IMR-90 (cell line): ENCODE data around the gene KANK3. TPM values are rescaled to one million over a fixed set of nuclear protein-coding genes. Genes with fewer than 3 reads are reported as not detected.
"Not testable (repeated sequence)": the region's sequence is repeated elsewhere in the genome, so short reads cannot be mapped to it uniquely, and the experiment has no call there.

ENCODE experiments used
- ATAC-seq: fragments of 200-7000 bp; cut with Tn5 transposase; 2 replicates; pipeline ENCODE4 v1.9.1; 2020; ENCODE audit warnings: low read depth, mild to moderate bottlenecking, moderate library complexity
- BruUV-seq: library from RNA; stranded (reverse); fragments of 400-500 nt; replicated peaks from 2 replicates; lab custom pipeline; 2021; lab: Mats Ljungman, UMichigan
- CTCF ChIA-PET: fragments of 300-600 bp; formaldehyde crosslinking; extraction: SDS; loops from one replicate; lab custom pipeline; 2021; ENCODE audit warnings: antibody characterized with exemption; lab: Yijun Ruan, JAX
- POLR2A ChIA-PET: fragments of 300-600 bp; sonication (Branson Sonifier 250); formaldehyde crosslinking; loops from one replicate; lab custom pipeline; 2022; ENCODE audit warnings: antibody characterized with exemption; ENCODE audit not compliant: unreplicated experiment; lab: Charles Lee
- DNase-seq: peaks from one replicate; pipeline ENCODE4 v3.0.0; 2013
- H2AFZ ChIP-seq: replicated peaks from 2 replicates; pipeline ENCODE3; 2013; ENCODE audit warnings: low read length, mild to moderate bottlenecking; ENCODE audit not compliant: poor library complexity
- H2AK5ac ChIP-seq: 2 replicates; pipeline ENCODE4 v1.6.1; 2013; ENCODE audit warnings: low read depth, low read length, inconsistent platforms
- H2AK9ac ChIP-seq: replicated peaks from 2 replicates; pipeline ENCODE3; 2013; ENCODE audit warnings: mild to moderate bottlenecking, low read depth, low read length, moderate library complexity; ENCODE audit not compliant: poor library complexity
- H2BK120ac ChIP-seq: 2 replicates; pipeline ENCODE4 v1.6.1; 2013; ENCODE audit warnings: low read depth, low read length, inconsistent platforms
- H2BK15ac ChIP-seq: 3 replicates; pipeline ENCODE4 v1.6.1; 2013; ENCODE audit warnings: low read depth, low read length, inconsistent platforms
- H2BK20ac ChIP-seq: 2 replicates; pipeline ENCODE4 v1.6.1; 2013; ENCODE audit warnings: low read depth, mild to moderate bottlenecking, inconsistent platforms, low read length, moderate library complexity
- H2BK5ac ChIP-seq: 2 replicates; pipeline ENCODE4 v1.6.1; 2013; ENCODE audit warnings: mild to moderate bottlenecking, low read depth, low read length, inconsistent platforms; ENCODE audit not compliant: poor library complexity, severe bottlenecking
- H3K14ac ChIP-seq: replicated peaks from 2 replicates; pipeline ENCODE4 v1.6.1; 2013; ENCODE audit warnings: low read depth, low read length, inconsistent platforms
- H3K18ac ChIP-seq: 2 replicates; pipeline ENCODE4 v1.6.1; 2013; ENCODE audit warnings: low read depth, low read length, control low read depth
- H3K23ac ChIP-seq: 2 replicates; pipeline ENCODE4 v1.6.1; 2013; ENCODE audit warnings: low read depth, low read length, inconsistent platforms
- H3K27ac ChIP-seq: 2 replicates; pipeline ENCODE4 v1.5.1; 2013; ENCODE audit warnings: mild to moderate bottlenecking, control low read depth, low read length; ENCODE audit not compliant: insufficient read depth
- H3K27me3 ChIP-seq: 2 replicates; pipeline ENCODE4 v1.6.1; 2013; ENCODE audit warnings: low read length; ENCODE audit not compliant: control insufficient read depth, insufficient read depth
- H3K36me3 ChIP-seq: 2 replicates; pipeline ENCODE4 v1.6.1; 2013; ENCODE audit warnings: low read length, mixed read lengths; ENCODE audit not compliant: control insufficient read depth, insufficient read depth
- H3K4ac ChIP-seq: 2 replicates; pipeline ENCODE4 v1.6.1; 2013; ENCODE audit warnings: low read depth, low read length, inconsistent platforms
- H3K4me1 ChIP-seq: 2 replicates; pipeline ENCODE4 v1.6.1; 2013; ENCODE audit warnings: low read length, mixed read lengths; ENCODE audit not compliant: control insufficient read depth, insufficient read depth
- H3K4me2 ChIP-seq: 2 replicates; pipeline ENCODE4 v1.6.1; 2013; ENCODE audit warnings: low read depth, mild to moderate bottlenecking, control low read depth, low read length, moderate library complexity
- H3K4me3 ChIP-seq: 2 replicates; pipeline ENCODE4 v1.5.1; 2013; ENCODE audit warnings: low read depth, mild to moderate bottlenecking, control low read depth, low read length, moderate library complexity; ENCODE audit not compliant: insufficient read depth
- H3K56ac ChIP-seq: 2 replicates; pipeline ENCODE4 v1.6.1; 2013; ENCODE audit warnings: low read length, inconsistent platforms; ENCODE audit not compliant: insufficient read depth; ENCODE audit errors: extremely low read depth
- H3K79me1 ChIP-seq, 2 experiments: 2 replicates each; pipeline ENCODE4 v1.6.1; 2013; ENCODE audit warnings: low read length in 2 of 2, inconsistent platforms in 1 of 2, low read depth in 1 of 2
- H3K9ac ChIP-seq: 2 replicates; pipeline ENCODE4 v1.6.1; 2013; ENCODE audit warnings: low read depth, low read length, control low read depth
- H3K9me1 ChIP-seq: 2 replicates; pipeline ENCODE4 v1.6.1; 2013; ENCODE audit warnings: low read length, inconsistent platforms; ENCODE audit not compliant: insufficient read depth
- H3K9me3 ChIP-seq: 2 replicates; pipeline ENCODE4 v1.6.1; 2013; ENCODE audit warnings: low read length; ENCODE audit not compliant: control insufficient read depth, insufficient read depth
- H4K20me1 ChIP-seq: 2 replicates; pipeline ENCODE4 v1.6.1; 2013; ENCODE audit warnings: low read length, inconsistent platforms; ENCODE audit not compliant: insufficient read depth
- H4K5ac ChIP-seq: 2 replicates; pipeline ENCODE4 v1.6.1; 2013; ENCODE audit warnings: mild to moderate bottlenecking, low read depth, low read length, control low read depth
- H4K8ac ChIP-seq, 2 experiments: 2 replicates each; pipeline ENCODE4 v1.6.1; 2013; ENCODE audit warnings: low read depth in 2 of 2, low read length in 2 of 2, control low read depth in 1 of 2, inconsistent platforms in 1 of 2
- H4K91ac ChIP-seq: 2 replicates; pipeline ENCODE4 v1.6.1; 2013; ENCODE audit warnings: low read depth, low read length, inconsistent platforms; ENCODE audit not compliant: insufficient read depth
- BHLHE40 ChIP-seq: fragments of 150-350 bp; IDR thresholded peaks from 2 replicates; pipeline ENCODE4 v1.6.1; 2016; ENCODE audit warnings: mild to moderate bottlenecking, low read depth, low read length
- FOS ChIP-seq: fragments of 150-350 bp; IDR thresholded peaks from 2 replicates; pipeline ENCODE4 v1.6.1; 2016; ENCODE audit warnings: low read depth, low read length
- MAZ ChIP-seq: IDR thresholded peaks from 2 replicates; pipeline ENCODE4 v1.6.1; 2012; ENCODE audit warnings: low read depth, mild to moderate bottlenecking, low read length, improper control_type of control experiment, moderate library complexity, borderline replicate concordance
- NFE2L2 ChIP-seq: fragments of 150-350 bp; IDR thresholded peaks from 2 replicates; pipeline ENCODE4 v1.6.1; 2016; ENCODE audit warnings: low read depth, mild to moderate bottlenecking, low read length
- POLR2A ChIP-seq: IDR thresholded peaks from 2 replicates; pipeline ENCODE4 v1.6.1; 2012; ENCODE audit warnings: mild to moderate bottlenecking, low read depth, low read length
- RAD21 ChIP-seq: IDR thresholded peaks from 2 replicates; pipeline ENCODE4 v1.6.1; 2012; ENCODE audit warnings: low read length, improper control_type of control experiment
- RFX5 ChIP-seq: IDR thresholded peaks from 2 replicates; pipeline ENCODE4 v1.8.0; 2012; ENCODE audit warnings: low read depth, mild to moderate bottlenecking, low read length, moderate library complexity
- WGBS, 2 experiments: methylation state at CpG; one replicate each; pipeline versions ENCODE4 v1.1.5 to v1.1.7; 2013; ENCODE audit warnings: missing lambda C conversion rate in 2 of 2; ENCODE audit not compliant: insufficient read length in 1 of 2; ENCODE audit errors: extremely low coverage in 2 of 2; 5-methylcytosine and 5-hydroxymethylcytosine counted together
- dilution Hi-C: fragments of 300-500 bp; cut with HindIII; formaldehyde crosslinking; loops from one replicate; pipeline ENCODE4 v1.14.3; 2018; ENCODE audit warnings: low sequenced_read_pairs; ENCODE audit not compliant: unreplicated experiment
- in situ Hi-C: fragments of 300-500 bp; cut with MboI; formaldehyde crosslinking; loops from 3 replicates; pipeline ENCODE4 v1.14.3; 2019; ENCODE audit warnings: low sequenced_read_pairs, inconsistent platforms, mixed read lengths
- intact Hi-C: fragments of 100-400 bp; cut with micrococcal nuclease; formaldehyde crosslinking; loops from 2 replicates; pipeline ENCODE4 v1.10.0; 2022
- polyA plus RNA-seq, 3 experiments: library from polyadenylated mRNA; depleted of rRNA; stranded (reverse); fragments of >200 nt; gene quantifications; 2 replicates each; pipeline ENCODE4 v1.2.3, GENCODE V29; 2012; ENCODE audit warnings: low replicate concordance in 1 of 3
- total RNA-seq: library from RNA; depleted of rRNA; stranded (reverse); fragments of >200 nt; gene quantifications from 2 replicates; pipeline ENCODE4 v1.2.3, GENCODE V29; 2012

Gene KANK3
- total and polyA plus RNA-seq, 2 of the 4 experiments (the other 2 are of a cell fraction), result 0.07 TPM; not detected in 1

DNA sequence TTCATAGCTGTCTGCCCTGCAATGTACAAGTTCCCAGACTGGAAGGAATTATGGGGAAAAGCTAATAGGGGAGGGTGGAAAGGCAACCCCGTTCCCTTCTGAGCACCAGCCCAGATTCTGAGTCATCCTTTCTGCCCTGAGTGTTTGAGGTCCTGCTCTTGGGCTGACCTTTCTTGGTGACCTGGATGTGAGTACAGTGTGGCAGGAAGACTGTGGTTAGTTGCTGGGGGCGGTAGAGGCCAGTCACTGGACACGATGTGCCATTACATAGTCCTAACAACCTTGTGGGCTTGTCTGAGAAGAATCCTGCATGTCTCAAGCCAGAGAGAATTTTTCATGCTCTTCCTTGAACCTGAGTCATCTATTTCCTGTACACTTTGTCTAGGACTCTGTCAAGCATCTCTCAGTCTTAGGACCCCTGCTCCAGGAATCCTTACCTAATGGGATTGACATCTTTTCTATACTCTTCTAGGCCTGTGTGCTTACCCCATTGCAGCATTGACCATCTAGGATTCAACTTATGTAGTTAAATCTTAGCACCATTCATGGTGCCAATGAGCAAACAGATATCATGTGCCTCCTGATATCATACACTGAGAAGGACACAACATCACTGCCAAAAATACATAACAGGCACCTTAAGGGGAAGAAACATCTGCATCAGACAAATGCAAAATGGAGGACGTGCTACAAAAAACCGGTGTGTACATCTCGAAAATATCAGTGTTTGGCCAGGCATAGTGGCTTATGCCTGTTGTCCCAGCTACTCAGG lies 12.8 kb upstream of the KANK3 start:
- peak overlapping the region; percentile 6; the same call in 1 of the 2 replicates for H4K91ac ChIP-seq
- peak overlapping the region; percentile 46; the same call in 2 of the 3 replicates for H2BK15ac ChIP-seq
- ATAC-seq (peak; percentile 90), DNase-seq (peak; percentile 98)
- H2BK5ac ChIP-seq, result peak overlapping the region; percentile 56
- POLR2A ChIA-PET, result no interaction called here
- no peak overlapping the region for H2AK9ac ChIP-seq
- no peak overlapping the region for H4K5ac ChIP-seq
- intact Hi-C loops, result loop anchor here (2.0 kb wide), 2 partner anchors 113 to 223 kb away; no protein-coding TSS in a partner anchor
- peaks cover 6% of the 10 kb centered on the region; the same call in 1 of the 2 replicates for H4K20me1 ChIP-seq
- no TSS peak for BruUV-seq
- no peak overlapping the region for H3K4me3 ChIP-seq
- peak overlapping the region; percentile 3; the same call in 1 of the 2 replicates for H3K56ac ChIP-seq
- TF ChIP-seq RFX5 (no peak), BHLHE40 (peak; percentile 69), MAZ (peak; percentile 57; the same call in 1 of the 2 replicates), FOS (peak; percentile 93), NFE2L2 (0 out of 2 replicates have a peak, but pooled peaks have one; percentile 22), POLR2A (no peak), RAD21 (peak; percentile 18)
- peak overlapping the region; percentile 36; the same call in 1 of the 2 replicates for H3K4ac ChIP-seq
- H3K23ac ChIP-seq, result no peak overlapping the region
- no peaks in the 10 kb centered on the region for H3K27me3 ChIP-seq
- H3K79me1 ChIP-seq, result no peaks in the 10 kb centered on the region; a peak in 1 of 4 replicates
- peak overlapping the region; percentile 50; the same call in 1 of the 2 replicates for H2BK120ac ChIP-seq
- H2AFZ ChIP-seq, result peak overlapping the region; percentile 79
- 60% methylated on average over 3 of the region's 6 CpGs; no CpG with 5 or more reads in 1 of the 2 experiments for WGBS, 2 experiments
- no peak overlapping the region for H3K9ac ChIP-seq
- peak overlapping the region; percentile 78 for H2AK5ac ChIP-seq
- no peaks in the 10 kb centered on the region for H3K36me3 ChIP-seq
- peak overlapping the region; percentile 10; the same call in 1 of the 2 replicates for H3K14ac ChIP-seq
- in situ Hi-C loops, result loop anchor here (5.0 kb wide), 1 partner anchor 41 kb away; no protein-coding TSS in a partner anchor
- H3K27ac ChIP-seq, result no peak overlapping the region; the same call in 1 of the 2 replicates
- CTCF ChIA-PET, result interaction anchor here (0.6 to 1.2 kb wide), 3 partner anchors 8 to 335 kb away, joined by 3 to 4 read pairs (median 3); partner anchors contain the start of gene ANGPTL4
- peak overlapping the region; percentile 86 for H2BK20ac ChIP-seq
- 0 out of 2 replicates have a peak, but pooled peaks cover 5% of the 10 kb centered on the region for H3K9me1 ChIP-seq
- peak overlapping the region; percentile 5 to 41; a peak in 3 of 4 replicates for H4K8ac ChIP-seq
- dilution Hi-C loops, result no loop called here
- no peak overlapping the region for H3K18ac ChIP-seq
- H3K9me3 ChIP-seq, result peaks cover 3% of the 10 kb centered on the region
- H3K4me1 ChIP-seq, result no peaks in the 10 kb centered on the region
- no peak overlapping the region for H3K4me2 ChIP-seq

DNA sequence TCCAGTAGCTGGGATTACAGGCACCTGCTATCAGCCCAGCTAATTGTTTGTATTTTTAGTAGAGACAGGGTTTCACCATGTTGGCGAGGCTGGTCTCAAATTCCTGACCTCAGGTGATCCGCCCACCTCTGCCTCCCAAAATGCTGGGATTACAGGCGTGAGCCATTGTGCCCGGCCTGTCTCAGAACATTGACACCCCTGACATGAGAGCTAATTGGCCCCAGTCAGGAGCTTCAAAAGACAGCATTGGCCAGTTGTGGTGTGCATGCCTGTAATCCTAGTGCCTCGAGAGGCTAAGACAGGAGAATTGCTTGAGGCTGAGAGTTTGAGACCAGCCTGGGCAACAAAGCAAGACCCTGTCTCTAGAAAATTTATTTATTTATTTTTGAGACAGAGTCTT lies 9.8 kb upstream of the KANK3 start:
- H3K56ac ChIP-seq, H3K27ac ChIP-seq, H4K91ac ChIP-seq, H2AK5ac ChIP-seq, H2AK9ac ChIP-seq, H2AFZ ChIP-seq, H3K27me3 ChIP-seq, H4K5ac ChIP-seq, H2BK120ac ChIP-seq, H2BK15ac ChIP-seq, H2BK20ac ChIP-seq, dilution Hi-C loops, BruUV-seq, H2BK5ac ChIP-seq, DNase-seq, H3K4me3 ChIP-seq, H3K4me1 ChIP-seq, H3K9me1 ChIP-seq, H3K36me3 ChIP-seq, H3K79me1 ChIP-seq, H3K4me2 ChIP-seq, intact Hi-C loops, H3K23ac ChIP-seq, H3K14ac ChIP-seq, H4K20me1 ChIP-seq, H3K18ac ChIP-seq, H3K9ac ChIP-seq, ATAC-seq, POLR2A ChIA-PET, H3K9me3 ChIP-seq, H4K8ac ChIP-seq, H3K4ac ChIP-seq: not testable (repeated sequence)
- CTCF ChIA-PET, result interaction anchor here (1.1 to 1.2 kb wide), 2 partner anchors 226 to 229 kb away, joined by 3 read pairs; no protein-coding TSS in a partner anchor
- WGBS, 2 experiments, result 43% methylated on average over 4 of the region's 5 CpGs; no CpG with 5 or more reads in 1 of the 2 experiments
- in situ Hi-C loops, result loop anchor here (5.0 kb wide), 1 partner anchor 154 kb away; no protein-coding TSS in a partner anchor
